HepG2 (cell line): Measurements from ENCODE around the gene STX8. TPM values are rescaled to one million over a fixed set of nuclear protein-coding genes. Genes with fewer than 3 reads are reported as not detected.

ENCODE experiments used
- ATAC-seq: fragments of 200-7000 bp; cut with Tn5 transposase; 3 replicates; pipeline ENCODE4 v1.9.1; 2020; ENCODE audit warnings: mild to moderate bottlenecking, moderate library complexity
- BruUV-seq: library from RNA; stranded (reverse); fragments of 400-500 nt; replicated peaks from 2 replicates; lab custom pipeline; 2021; lab: Mats Ljungman, UMichigan
- CTCF ChIA-PET: fragments of 300-600 bp; formaldehyde crosslinking; extraction: SDS; loops from one replicate; lab custom pipeline; 2021; ENCODE audit warnings: low total read pairs, inconsistent platforms, low intra/inter-chr PET ratio; lab: Yijun Ruan, JAX
- POLR2A ChIA-PET: fragments of 350-600 bp; sonication (Branson Sonifier 250); formaldehyde crosslinking; loops from one replicate; lab custom pipeline; 2020; ENCODE audit warnings: antibody characterized with exemption, inconsistent platforms; lab: Yijun Ruan, JAX
- DNase-seq: peaks from one replicate; pipeline ENCODE4 v3.0.0-alpha.2; 2015; ENCODE audit warnings: low spot score
- FAIRE-seq: peaks from 3 replicates; lab custom pipeline; 2011; peaks lifted over from hg19 to GRCh38; lab: Jason Lieb, UNC
- H2AFZ ChIP-seq: one replicate; pipeline ENCODE4 v1.6.1; 2011; ENCODE audit warnings: low read length, inconsistent platforms
- H3K27ac ChIP-seq: fragments of 300-600 bp; 3 replicates; pipeline ENCODE4 v1.8.0; 2011; ENCODE audit warnings: mixed run types, mild to moderate bottlenecking, mixed read lengths, low read length, inconsistent platforms; ENCODE audit not compliant: insufficient read depth; ENCODE audit errors: extremely low read length
- H3K27me3 ChIP-seq, 2 experiments: fragments of 200-600 bp in 1 of 2; 2 replicates in 1 of 2; 3 replicates in 1 of 2; pipeline versions ENCODE4 v1.6.0 to v1.8.0; 2011; ENCODE audit warnings: low read length in 2 of 2, mild to moderate bottlenecking in 2 of 2, moderate library complexity in 2 of 2, inconsistent platforms in 1 of 2; ENCODE audit not compliant: insufficient read depth in 2 of 2, control insufficient read depth in 1 of 2
- H3K36me3 ChIP-seq, 2 experiments: fragments of 200-600 bp in 1 of 2; replicated peaks in 1 of 2; 2 replicates in 1 of 2; 3 replicates in 1 of 2; pipeline versions ENCODE4 v1.5.1 to v1.8.0; 2011; ENCODE audit warnings: low read length in 2 of 2, inconsistent platforms in 1 of 2; ENCODE audit not compliant: insufficient read depth in 2 of 2, control insufficient read depth in 1 of 2
- H3K4me1 ChIP-seq: 2 replicates; pipeline ENCODE4 v1.5.1; 2012; ENCODE audit warnings: low read length, inconsistent platforms; ENCODE audit not compliant: insufficient read depth
- H3K4me2 ChIP-seq: 2 replicates; pipeline ENCODE4 v1.6.0; 2011; ENCODE audit warnings: low read depth, low read length, inconsistent platforms
- H3K4me3 ChIP-seq, 3 experiments: fragments of 200-600 bp in 1 of 3; sonication (generic), shearing (Covaris generic) in 1 of 3; replicated peaks in 1 of 3; 2 replicates each; pipeline ENCODE4 v1.5.1; 2011 to 2016; ENCODE audit warnings: low read length in 3 of 3, inconsistent platforms in 2 of 3, low read depth in 2 of 3, mild to moderate bottlenecking in 2 of 3, control low read depth in 1 of 3, mixed read lengths in 1 of 3; ENCODE audit not compliant: insufficient read depth in 1 of 3
- H3K79me2 ChIP-seq: one replicate; pipeline ENCODE4 v1.6.1; 2011; ENCODE audit warnings: low read length, inconsistent platforms; ENCODE audit not compliant: insufficient read depth
- H3K9ac ChIP-seq: 2 replicates; pipeline ENCODE4 v1.6.0; 2011; ENCODE audit warnings: mild to moderate bottlenecking, low read depth, low read length, inconsistent platforms; ENCODE audit not compliant: insufficient read depth
- H3K9me3 ChIP-seq: 2 replicates; pipeline ENCODE4 v1.5.1; 2012; ENCODE audit warnings: mild to moderate bottlenecking, low read length
- H4K20me1 ChIP-seq: 2 replicates; pipeline ENCODE4 v1.6.0; 2011; ENCODE audit warnings: inconsistent platforms, mild to moderate bottlenecking, low read length, moderate library complexity; ENCODE audit not compliant: insufficient read depth
- CSRNP2 ChIP-seq: sonication (generic); formaldehyde crosslinking; conservative IDR thresholded peaks from 2 replicates; pipeline ENCODE4 v1.8.0; 2022; ENCODE audit warnings: low read depth, missing genetic modification reagents
- RCOR2 ChIP-seq: IDR thresholded peaks from 2 replicates; pipeline ENCODE4 v1.6.1; 2016; ENCODE audit warnings: missing biosample characterization, missing genetic modification reagents
- SIX4 ChIP-seq: sonication (generic); formaldehyde crosslinking; IDR thresholded peaks from 2 replicates; pipeline ENCODE4 v1.4.0; 2020; ENCODE audit warnings: missing genetic modification reagents
- TGIF2 ChIP-seq: IDR thresholded peaks from 2 replicates; pipeline ENCODE4 v1.6.1; 2016; ENCODE audit warnings: control low read depth, missing compliant biosample characterization
- ZNF318 ChIP-seq: sonication (generic); formaldehyde crosslinking; IDR thresholded peaks from 2 replicates; pipeline ENCODE4 v1.4.0; 2020; ENCODE audit warnings: mild to moderate bottlenecking, missing genetic modification reagents
- ZNF619 ChIP-seq: sonication (generic); formaldehyde crosslinking; IDR thresholded peaks from 2 replicates; pipeline ENCODE4 v1.4.0; 2020; ENCODE audit warnings: mild to moderate bottlenecking, missing genetic modification reagents
- WGBS: methylation state at CpG from one replicate; pipeline ENCODE4 v1.1.6; 2017; ENCODE audit warnings: low lambda C conversion rate; 5-methylcytosine and 5-hydroxymethylcytosine counted together
- in situ Hi-C: cut with HindIII; loops from 2 replicates; pipeline ENCODE4 v1.10.0; 2017; ENCODE audit warnings: low pct_unique_long_range_greater_than_20kb; ENCODE audit not compliant: extremely low pct_ligation_motif_present
- intact Hi-C: fragments of 100-400 bp; cut with micrococcal nuclease; formaldehyde crosslinking; loops from one replicate; pipeline ENCODE4 v1.10.0; 2022; ENCODE audit not compliant: unreplicated experiment
- polyA plus RNA-seq, 8 experiments: library from polyadenylated mRNA; depleted of rRNA in 3 of 8; stranded (reverse) in 7 of 8; unstranded in 1 of 8; fragments of >200 nt; fragmentation: Illumina TruSeq in 4 of 8; extraction: Trizol in 4 of 8; gene quantifications; 2 replicates each; pipeline versions ENCODE4 v1.2.1 to v1.2.3, GENCODE V29; 2011 to 2016; ENCODE audit warnings: low read depth in 4 of 8, missing spikeins in 1 of 8, mixed read lengths in 1 of 8; ENCODE audit not compliant: insufficient read depth in 1 of 8
- total RNA-seq, 5 experiments: library from RNA; depleted of rRNA; stranded (reverse); fragments of >200 nt; fragmentation: Illumina TruSeq; extraction: Trizol; gene quantifications; 2 replicates each; pipeline ENCODE4 v1.2.3, GENCODE V29; 2016; ENCODE audit warnings: low read depth in 1 of 5
- TF ChIP-seq, protein P1 (sequence below): IDR thresholded peaks from 2 replicates; pipeline ENCODE4 v1.6.1; 2012; ENCODE audit warnings: low read depth, low read length, improper control_type of control experiment

Gene STX8
- total and polyA plus RNA-seq, 2 of the 13 experiments (the other 11 are each of a cell fraction or from before 2014, with no cell fraction given) = 36.4 to 53.6 TPM

GRCh38 chr17:9522074-9522473, 53.5 kb downstream of the STX8 start (continued):
- TF ChIP-seq ZNF318 (CRISPR knock-in tag) (no peak), ZNF619 (CRISPR knock-in tag) (no peak)

DNA sequence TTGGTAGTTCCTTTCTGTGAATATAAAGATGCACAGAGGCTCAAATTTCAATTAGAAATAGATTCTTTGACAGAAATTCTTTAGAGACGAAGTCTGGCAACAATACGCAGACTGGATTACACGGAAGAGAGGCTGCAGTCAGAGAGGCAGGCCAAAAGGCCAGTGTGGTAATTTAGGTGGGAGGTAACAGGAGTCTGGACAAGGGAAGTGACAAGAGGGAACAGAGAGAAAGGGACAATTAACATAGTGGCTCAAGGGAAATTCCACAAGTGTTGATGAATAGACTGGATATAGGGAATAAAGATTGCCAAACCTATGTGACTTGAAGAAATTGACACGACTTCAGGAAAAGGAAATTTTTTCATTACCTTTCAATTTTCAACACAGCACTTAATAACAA, 54.6 kb downstream of the STX8 start:
- POLR2A ChIA-PET = no interaction called here
- H3K27me3 ChIP-seq = no peaks in the 10 kb centered on the region
- H3K9ac ChIP-seq = no peak overlapping the region
- H4K20me1 ChIP-seq = no peaks in the 10 kb centered on the region
- no peaks in the 10 kb centered on the region for H3K36me3 ChIP-seq
- in situ Hi-C loops = no loop called here
- no peak overlapping the region for H3K4me2 ChIP-seq
- no peaks in the 10 kb centered on the region for H3K79me2 ChIP-seq
- no peak for ATAC-seq
- FAIRE-seq = no peak
- H3K4me3 ChIP-seq = no peak overlapping the region
- H2AFZ ChIP-seq = no peak overlapping the region
- WGBS = 91% methylated on average over 4 of the region's 4 CpGs
- CTCF ChIA-PET = interaction anchor here (1.3 kb wide), 1 partner anchor 119 kb away, joined by 4 read pairs; no protein-coding TSS in a partner anchor
- H3K9me3 ChIP-seq = no peaks in the 10 kb centered on the region
- TF ChIP-seq SIX4 (CRISPR knock-in tag) = no peak
- TF ChIP-seq, protein P1, sequence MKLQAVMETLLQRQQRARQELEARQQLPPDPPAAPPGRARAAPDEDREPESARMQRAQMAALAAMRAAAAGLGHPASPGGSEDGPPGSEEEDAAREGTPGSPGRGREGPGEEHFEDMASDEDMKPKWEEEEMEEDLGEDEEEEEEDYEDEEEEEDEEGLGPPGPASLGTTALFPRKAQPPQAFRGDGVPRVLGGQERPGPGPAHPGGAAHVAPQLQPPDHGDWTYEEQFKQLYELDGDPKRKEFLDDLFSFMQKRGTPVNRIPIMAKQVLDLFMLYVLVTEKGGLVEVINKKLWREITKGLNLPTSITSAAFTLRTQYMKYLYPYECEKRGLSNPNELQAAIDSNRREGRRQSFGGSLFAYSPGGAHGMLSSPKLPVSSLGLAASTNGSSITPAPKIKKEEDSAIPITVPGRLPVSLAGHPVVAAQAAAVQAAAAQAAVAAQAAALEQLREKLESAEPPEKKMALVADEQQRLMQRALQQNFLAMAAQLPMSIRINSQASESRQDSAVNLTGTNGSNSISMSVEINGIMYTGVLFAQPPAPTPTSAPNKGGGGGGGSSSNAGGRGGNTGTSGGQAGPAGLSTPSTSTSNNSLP = no peak
- no peak for TF ChIP-seq TGIF2 (CRISPR knock-in tag)
- no peak for TF ChIP-seq CSRNP2 (CRISPR knock-in tag)
- no peak for TF ChIP-seq RCOR2 (CRISPR knock-in tag)
- TF ChIP-seq, all 625 proteins: peak for 0
- BruUV-seq = no TSS peak
- Histone ChIP-seq H3K27ac (no peak overlapping the region), H3K4me1 (no peaks in the 10 kb centered on the region)
- no peak for DNase-seq
- intact Hi-C loops = loop anchor here (10.0 kb wide), 1 partner anchor 226 kb away; no protein-coding TSS in a partner anchor
